GM18502 (cell line): Measurements from ENCODE around the gene TSHZ2.
"Not testable (repeated sequence)": the region's sequence is repeated elsewhere in the genome, so short reads cannot be mapped to it uniquely, and the experiment has no call there.

ENCODE experiments used
- ATAC-seq: cut with Tn5 transposase; IDR thresholded peaks from one replicate; pipeline ENCODE4 v1.9.1; 2021; ENCODE audit warnings: mild to moderate bottlenecking; ENCODE audit not compliant: unreplicated experiment, poor library complexity

Gene TSHZ2

DNA sequence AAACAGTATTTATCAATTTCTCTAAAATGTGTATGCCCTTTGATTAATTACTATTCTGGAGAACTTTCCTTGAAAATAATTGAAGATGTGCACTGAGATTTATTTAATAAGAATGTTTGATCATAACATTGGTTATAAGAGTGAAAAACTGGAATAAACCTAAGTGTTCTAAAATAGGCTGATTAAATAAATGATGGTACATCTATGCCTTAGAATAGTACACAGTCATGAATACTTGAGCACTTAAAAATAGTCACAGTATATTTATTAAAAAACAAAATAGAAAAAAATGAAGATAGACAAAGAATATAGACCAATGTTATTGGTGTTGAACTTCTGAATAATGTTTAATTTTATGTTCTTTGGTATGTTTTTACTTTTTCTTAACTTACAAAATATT, 528.5 kb downstream of the TSHZ2 start:
- no peak for ATAC-seq

DNA sequence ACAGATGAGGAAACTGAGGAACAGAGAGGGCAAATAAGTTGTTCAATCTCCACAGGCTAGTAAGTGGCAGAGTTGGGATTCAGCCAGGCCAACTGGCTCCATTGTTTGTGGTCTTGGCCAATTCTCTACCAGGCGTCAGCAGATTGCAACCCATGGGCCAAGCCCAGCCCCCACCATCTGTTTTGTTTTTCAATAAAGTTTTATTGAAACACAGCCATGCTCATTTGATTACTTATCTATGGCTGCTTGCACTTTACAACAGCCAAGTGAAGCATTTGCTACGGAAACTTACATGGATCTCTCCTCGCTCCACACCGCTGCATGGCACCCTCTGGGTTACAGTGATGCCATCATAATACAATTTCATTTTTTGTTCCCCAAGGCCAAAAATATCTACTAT, 530.7 kb downstream of the TSHZ2 start:
- ATAC-seq = no peak

DNA sequence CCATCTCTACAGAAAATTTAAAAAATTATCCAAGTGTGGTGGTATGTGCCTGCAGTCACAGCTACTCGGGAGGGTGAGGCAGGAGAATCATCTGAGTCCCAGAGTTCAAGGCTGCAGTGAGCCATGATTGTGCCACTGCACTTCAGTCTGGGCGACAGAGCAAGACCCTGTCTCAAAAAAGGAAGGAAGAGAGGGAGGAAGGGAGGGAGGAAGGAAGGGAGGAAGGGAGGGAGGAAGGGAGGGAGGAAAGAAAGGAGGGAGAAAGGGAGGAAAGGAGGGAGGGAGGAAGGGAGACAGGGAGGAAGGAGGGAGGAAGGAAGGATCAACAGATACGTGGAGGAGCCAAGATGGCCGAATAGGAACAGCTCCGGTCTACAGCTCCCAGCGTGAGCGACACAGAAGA, 531.4 kb downstream of the TSHZ2 start:
- no peak for ATAC-seq

DNA sequence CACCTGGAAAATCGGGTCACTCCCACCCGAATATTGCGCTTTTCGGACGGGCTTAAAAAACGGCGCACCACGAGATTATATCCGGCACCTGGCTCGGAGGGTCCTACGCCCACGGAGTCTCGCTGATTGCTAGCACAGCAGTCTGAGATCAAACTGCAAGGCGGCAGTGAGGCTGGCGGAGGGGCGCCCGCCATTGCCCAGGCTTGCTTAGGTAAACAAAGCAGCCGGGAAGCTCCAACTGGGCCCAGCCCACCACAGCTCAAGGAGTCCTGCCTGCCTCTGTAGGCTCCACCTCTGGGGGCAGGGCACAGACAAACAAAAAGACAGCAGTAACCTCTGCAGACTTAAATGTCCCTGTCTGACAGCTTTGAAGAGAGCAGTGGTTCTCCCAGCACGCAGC, 531.9 kb downstream of the TSHZ2 start:
- ATAC-seq = not testable (repeated sequence)

DNA sequence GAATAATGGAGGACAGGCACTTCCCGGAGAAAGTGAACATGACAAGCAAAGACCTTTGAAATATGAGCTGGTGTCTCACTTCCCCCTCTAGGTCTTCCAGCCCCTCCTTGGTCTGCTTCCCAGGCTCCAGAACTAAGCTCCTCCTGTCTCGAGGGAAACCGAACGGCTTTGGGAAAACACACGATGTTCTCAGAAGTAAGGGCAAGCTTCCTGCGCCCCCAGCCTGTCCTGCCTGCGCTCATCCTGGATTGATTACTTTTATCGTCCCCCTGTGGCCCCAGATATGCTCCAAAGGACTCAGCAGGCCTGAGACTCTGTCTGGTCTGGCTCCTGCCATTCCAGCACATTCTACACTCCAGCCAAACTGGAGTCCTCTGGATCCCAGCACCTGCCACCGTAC, 538.1 kb downstream of the TSHZ2 start:
- no peak for ATAC-seq

DNA sequence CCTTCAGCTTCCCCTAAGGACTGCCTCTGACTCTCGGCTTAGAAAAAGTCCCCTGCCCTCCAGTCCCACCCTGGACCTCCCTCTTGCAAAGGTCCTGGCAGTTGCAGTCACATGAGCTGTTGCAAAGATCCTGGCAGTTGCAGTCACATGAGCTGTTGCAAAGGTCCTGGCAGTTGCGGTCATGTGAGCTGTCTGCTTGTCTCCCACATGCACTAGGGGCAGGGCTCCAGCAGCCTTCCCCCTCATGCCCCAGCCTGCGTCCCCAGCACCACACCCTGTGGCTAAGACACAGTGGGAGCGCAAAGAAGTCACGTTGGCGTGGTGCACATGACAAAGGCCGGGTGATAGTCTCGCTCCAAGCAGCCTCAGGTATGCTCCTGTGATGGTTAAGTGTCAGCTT, 538.5 kb downstream of the TSHZ2 start:
- no peak for ATAC-seq

DNA sequence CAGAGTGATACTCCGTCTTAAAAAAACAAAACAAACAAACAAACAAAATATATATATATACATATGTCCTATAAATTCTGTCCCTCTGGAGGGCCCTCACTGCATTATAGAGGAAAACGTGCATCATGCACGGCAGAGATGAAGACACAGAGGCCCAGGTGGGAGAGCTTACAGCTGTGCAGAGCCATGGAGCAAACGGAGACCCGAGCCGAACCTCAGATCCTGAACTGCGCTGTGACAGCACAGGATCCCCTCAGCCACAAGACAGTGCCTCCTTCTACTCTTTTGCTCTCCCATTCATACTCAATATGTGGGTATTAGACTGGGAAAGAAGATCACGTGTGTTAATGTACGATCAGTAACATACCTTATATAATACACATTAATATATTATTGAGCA, 539.9 kb downstream of the TSHZ2 start:
- ATAC-seq = no peak

DNA sequence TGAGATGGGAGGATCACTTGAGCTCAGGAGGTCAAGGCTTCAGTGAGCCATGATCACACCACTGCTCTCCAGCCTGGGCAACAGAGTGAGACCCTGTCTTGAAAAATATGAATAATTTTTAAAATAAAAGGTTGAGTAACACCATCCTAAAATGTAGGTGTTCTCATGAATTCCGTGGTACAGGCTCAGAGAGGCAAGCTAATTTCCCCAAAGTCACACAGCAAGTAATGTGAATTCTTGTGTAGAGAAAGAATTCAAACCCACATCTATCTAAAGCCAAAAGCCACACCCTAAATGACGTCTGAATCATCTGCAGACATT, 541.0 kb downstream of the TSHZ2 start:
- ATAC-seq = no peak

DNA sequence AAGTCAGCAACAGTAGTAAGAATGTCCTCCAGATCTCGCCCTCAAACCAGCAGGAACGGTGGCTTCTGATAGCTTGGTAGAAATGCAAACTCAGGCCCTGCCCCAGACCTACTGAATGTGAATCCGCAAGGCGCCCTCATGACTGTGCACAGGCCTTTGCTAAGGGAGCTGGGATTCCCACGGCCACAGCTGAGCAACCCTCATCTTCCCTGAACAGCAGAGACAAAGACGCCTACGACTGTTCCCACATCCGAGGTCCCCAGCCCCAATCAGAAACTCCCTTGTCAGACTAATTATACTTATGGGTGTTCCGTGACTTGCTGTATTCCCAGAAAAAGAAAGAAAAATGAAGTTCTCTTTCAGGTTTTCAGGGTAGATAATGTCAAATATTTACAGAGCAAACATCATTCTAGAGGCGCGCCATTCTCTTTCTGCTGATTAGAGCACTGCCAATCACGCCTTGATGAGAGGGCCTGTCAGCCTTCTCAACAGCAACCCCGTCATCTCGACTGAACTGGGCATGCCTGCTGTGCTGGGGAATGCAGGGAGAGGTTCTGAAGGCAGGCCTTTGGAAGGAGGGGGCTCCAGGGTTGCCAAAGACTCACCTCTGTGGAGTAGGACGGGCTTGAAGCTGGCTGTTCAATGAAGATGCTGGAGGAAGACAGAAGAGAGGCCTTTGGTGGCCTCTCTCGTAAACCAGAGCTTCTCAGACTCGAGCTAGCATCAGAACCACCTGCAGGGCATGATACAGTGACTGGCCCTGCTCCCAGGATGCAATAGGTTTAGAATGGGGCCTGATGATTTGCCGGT, 541.5 kb downstream of the TSHZ2 start:
- ATAC-seq = no peak

DNA sequence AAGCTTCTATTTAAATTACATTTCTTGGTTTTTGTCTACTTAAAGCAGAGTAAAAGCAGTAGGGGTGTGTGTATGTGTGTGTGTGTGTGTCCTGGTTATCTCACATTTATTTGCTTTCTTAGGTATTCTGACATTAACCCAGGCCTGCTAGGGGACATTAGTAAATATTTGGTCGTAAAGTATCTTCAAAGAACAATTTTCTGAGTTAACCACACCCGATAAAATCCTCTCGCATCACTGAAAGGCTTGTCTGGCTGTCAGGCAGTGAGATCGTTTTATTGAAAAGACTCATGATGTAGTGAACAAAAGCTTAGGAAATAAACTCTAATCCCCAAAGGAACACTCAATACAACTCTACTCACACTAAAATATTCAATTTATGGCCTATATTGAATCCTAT, 543.6 kb downstream of the TSHZ2 start:
- ATAC-seq = no peak

DNA sequence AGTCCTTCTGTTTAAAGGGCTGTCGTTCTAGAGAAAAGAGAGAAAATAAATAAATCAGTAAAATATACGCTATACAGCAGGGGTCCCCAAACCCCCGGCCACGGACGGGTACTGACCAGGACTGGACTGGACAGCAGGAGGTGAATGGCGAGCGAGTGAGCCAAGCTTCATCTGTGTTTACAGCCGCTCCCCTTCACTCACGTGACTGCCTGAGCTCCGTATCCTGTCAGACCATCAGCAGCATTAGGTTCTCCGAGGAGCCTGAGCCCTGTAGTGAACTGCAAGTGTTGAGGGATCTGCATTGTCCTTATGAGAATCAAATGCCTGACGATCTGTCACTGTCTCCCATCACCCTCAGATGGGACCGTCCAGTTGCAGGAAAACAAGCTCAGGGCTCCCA, 545.0 kb downstream of the TSHZ2 start:
- no peak for ATAC-seq

DNA sequence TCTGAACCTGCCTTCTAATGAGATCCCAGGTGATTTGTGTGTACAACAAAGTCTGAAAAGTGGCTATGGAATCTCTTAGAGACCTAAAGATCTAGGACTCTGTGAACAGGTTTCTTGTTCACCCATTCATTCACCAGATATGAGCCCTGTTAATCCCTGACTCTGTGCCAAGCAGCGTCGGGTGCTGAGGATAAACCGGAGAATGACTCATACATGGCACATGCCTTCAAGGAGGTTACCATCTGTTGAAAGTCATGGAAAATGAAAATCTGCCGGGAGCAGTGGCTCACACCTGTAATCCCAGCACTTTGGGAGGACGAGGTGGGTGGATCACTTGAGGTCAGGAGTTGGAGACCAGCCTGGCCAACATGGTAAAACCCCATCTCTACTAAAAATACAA, 549.3 kb downstream of the TSHZ2 start:
- not testable (repeated sequence) for ATAC-seq

DNA sequence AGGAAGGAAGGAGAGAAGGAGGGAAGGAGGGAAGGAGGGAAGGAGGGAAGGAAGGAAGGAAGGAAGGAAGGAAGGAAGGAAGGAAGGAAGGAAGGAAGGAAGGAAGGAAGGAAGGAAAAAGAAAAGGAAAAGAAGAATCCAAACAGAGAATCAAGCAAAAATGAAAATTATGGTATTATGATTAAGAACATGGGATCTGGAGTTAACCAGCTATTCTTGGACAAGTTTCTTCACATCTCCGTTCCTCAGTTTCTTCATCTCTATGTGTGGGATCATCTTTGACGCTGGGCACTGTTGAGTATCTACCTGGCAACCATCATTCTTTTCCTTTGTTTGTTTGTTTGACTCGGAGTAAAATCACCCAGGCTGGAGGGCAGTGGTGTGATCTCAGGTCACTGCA, 549.9 kb downstream of the TSHZ2 start:
- no peak for ATAC-seq

DNA sequence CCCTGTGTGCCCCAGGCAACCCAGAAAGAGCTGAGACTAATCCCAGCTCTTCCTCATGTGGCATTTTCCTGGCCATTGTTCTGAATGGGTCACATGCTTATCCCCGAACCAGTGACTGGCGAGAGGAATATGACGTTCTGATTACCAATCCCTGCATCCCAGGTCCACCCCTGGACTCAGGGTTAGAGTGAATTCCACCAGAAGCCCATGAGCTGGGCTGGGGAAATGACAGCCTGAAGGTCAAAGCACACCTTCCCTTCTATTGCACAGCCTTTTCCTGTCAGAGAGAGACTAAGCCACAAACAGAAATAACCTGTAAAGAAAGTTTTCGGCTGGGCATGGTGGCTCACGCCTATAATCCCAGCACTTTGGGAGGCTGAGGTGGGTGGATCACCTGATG, 550.5 kb downstream of the TSHZ2 start:
- ATAC-seq = no peak

DNA sequence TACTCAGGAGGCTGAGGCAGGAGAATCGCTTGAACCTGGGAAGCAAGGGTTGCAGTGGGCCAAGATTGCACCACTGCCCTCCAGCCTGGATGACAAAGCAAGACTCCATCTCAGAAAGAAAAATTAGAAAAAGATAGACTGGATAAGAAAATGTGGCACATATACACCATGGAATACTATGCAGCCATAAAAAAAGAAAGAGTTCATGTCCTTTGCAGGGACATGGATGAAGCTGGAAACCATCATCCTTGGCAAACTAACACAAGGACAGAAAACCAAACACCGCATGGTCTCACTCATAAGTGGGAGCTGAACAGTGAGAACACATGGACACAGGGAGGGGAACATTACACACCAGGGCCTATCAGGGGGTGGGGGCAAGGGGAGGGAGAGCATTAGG, 551.5 kb downstream of the TSHZ2 start:
- ATAC-seq = not testable (repeated sequence)

DNA sequence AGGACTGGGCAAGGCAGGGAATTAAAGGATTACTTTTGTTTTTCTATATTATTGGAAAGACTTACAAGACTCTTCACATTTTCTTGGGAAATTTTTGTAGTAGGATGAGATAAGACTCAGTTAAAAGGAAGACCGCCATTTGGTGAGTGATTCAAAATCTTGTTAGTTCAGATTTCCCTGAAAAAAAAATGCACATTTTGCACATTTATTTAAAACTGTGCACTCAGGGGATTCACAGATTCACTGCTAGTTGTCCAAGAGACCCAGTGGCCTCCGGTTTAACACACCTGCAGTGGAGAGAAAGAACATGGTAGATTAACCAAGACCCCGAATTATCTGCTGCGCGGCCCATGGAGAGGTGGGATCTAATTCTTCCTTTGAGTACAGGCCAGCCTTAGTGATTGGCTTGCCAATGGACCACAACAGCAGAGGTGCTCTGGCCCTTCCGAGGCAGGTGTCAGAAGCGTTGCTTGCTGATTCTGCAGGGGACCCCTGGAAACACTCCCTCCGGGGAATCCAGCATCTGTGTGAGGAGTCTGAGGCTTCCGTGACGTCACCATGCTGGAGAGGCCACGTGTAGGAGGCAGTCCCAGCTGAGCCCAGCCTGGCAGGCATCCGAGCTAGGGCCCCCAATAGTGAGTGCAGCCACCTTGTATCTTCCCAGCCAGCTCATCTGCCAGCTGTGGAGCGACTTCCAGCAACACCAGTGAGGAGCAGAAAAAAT, 552.6 kb downstream of the TSHZ2 start:
- ATAC-seq = no peak

DNA sequence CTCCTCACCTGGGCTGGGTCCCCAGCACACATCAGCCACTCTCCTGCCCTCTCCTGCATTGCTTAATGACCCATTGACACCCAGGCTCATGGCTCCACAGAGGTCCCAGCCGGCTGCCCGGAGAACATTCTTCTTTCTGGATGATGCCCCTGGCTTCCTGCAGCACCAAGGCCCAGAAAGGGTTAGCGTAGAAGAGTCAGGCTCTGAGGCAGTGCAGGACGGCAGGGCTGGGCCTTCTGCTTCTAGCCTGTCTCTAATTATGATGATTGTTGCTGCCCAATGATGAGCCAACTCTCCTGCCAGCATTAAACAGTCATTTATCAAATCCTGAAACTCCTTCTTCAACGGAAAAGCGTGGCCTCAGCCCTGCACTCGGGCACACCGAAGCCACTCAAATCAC, 555.0 kb downstream of the TSHZ2 start:
- no peak for ATAC-seq

DNA sequence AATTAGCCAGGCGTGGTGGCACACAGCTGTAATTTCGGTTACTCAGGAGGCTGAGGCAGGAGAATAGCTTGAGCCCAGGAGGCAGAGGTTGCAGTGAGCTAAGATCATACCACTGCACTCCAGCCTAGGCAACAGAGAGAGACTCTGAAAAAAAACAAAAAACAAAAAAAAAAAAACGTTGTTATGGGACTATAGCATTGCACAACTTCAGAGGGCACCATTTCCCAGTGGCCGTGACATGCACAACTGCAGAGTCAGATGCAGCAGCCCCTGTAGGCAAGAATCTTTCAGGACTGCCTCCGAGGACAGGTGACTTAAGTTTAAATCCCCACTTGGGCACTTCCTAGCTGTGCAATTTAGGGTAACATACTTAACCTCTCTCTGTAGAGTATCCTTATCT, 557.5 kb downstream of the TSHZ2 start:
- ATAC-seq = no peak

DNA sequence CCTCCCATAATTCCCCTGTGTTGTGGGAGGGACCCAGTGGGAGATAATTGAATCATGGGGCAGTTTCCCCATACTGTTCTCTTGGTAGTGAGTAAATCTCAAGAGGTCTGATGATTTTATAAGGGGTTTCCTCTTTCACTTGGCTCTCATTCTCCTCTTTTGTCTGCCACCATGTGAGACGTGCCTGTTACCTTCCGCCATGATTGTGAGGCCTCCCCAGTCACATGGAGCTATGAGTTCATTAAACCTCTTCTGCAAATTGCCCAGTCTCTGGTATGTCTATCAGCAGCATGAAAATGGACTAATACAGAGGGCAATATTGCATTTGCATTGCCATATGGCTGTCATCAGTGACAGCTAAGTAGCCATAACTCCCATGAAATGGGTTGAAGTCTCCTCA, 558.3 kb downstream of the TSHZ2 start:
- no peak for ATAC-seq

DNA sequence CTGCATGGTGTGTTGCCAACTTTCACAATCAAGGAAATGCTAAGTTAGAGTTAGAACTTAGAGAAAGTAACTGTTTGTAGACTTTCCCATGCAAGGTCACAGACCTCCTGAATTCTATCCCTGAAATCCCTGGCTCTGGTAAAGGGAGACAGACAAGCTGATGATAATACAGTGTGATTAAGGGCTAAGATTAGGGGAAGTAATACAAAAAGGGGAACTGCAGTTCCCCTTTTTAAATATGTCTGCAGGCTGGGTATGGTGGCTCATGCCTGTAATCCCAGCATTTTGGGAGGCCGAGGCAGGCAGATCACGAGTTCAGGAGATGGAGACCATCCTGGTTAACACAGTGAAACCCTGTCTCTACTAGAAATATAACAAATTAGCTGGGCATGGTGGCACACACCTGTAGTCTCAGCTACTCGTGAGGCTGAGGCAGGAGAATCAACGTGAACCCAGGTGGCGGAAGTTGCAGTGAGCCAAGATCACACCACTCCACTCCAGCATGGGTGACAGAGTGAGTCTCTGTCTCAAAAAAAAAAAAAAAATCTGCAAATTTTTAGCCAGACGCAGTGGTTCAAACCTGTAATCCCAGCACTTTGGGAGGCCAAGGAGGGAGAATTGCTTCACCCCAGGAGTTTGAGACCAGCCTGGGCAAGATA, 560.6 kb downstream of the TSHZ2 start:
- not testable (repeated sequence) for ATAC-seq

DNA sequence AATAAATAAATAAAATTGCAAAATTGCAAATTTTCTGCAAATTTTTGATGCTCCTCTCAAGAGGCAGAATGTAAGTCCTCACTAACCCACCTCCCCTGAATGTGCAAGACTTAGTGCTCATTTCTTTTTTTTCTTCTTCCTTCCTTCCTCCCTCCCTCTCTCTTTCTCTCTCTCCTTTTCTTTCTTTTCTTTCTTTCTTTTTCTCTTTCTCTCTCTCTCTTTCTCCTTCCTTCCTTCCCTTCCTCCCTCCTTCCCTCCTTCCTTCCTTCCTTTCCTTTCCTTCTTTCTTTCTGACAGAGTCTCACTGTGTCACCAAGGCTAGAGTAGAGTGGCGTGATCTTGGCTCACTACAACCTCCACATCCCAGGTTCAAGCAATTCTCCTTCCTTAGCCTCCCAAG, 561.3 kb downstream of the TSHZ2 start:
- ATAC-seq = no peak

DNA sequence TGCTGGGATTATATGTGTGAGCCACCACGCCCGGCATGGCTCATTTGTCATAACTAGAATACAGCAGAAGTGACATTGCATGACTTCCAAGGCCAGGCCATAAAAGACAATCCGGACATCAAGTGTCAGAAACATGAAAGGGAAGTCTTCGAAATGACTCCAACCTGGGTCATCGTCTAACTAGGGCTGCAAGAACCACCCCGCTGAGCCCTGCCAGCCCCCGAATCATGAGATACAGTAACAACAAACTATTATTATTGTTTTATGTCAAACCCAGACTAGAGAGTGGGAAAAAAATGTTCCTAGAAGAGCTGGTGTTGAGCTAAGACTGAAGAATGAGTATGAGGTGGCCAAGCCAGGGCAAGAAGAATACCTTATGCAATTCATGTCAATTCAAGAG, 561.9 kb downstream of the TSHZ2 start:
- ATAC-seq = no peak
